Epithelial cell of proximal tubule (primary cell): ENCODE results near the gene LRP8. TPM values are rescaled to one million over a fixed set of nuclear protein-coding genes. Genes with fewer than 3 reads are reported as not detected.

Experiments
- DNase-seq: peaks from one replicate; pipeline ENCODE4 v3.0.0-alpha.2; 2011; ENCODE audit warnings: low read depth
- H3K4me3 ChIP-seq: 2 replicates; pipeline ENCODE4 v1.5.1; 2011; ENCODE audit warnings: low read depth, mild to moderate bottlenecking, low read length
- total RNA-seq: library from RNA; depleted of rRNA; stranded (reverse); fragments of >200 nt; gene quantifications from 2 replicates; pipeline ENCODE4 v1.2.3, GENCODE V29; 2015
- TF ChIP-seq, protein P1 (sequence below): conservative IDR thresholded peaks from 2 replicates; pipeline ENCODE4 v1.5.1; 2012; ENCODE audit warnings: low read depth, mild to moderate bottlenecking, low read length

LRP8 gene
- total RNA-seq, 1 donor from 2014 or later = 16.1 TPM

DNA sequence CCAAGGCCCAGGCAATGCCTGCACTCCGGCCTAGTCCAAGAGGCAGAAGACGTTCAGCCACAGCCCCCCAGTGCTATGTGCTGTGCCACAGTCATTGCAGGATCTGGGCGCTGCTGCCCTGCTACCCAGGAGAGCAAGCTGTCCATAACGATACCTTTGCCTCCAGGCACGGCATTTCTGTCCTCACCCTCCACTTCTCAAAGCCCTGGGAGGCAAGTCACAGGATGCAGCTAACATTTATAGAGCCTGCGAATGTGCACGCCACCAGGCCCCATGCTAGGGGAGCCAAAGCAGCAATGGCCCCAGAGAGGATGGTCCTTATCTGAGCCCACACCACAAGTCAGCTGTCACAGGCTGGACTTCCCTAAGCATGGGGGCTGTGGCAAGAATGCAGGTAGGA lies 13.8 kb downstream of the LRP8 start:
- no peak for DNase-seq
- TF ChIP-seq, protein P1, sequence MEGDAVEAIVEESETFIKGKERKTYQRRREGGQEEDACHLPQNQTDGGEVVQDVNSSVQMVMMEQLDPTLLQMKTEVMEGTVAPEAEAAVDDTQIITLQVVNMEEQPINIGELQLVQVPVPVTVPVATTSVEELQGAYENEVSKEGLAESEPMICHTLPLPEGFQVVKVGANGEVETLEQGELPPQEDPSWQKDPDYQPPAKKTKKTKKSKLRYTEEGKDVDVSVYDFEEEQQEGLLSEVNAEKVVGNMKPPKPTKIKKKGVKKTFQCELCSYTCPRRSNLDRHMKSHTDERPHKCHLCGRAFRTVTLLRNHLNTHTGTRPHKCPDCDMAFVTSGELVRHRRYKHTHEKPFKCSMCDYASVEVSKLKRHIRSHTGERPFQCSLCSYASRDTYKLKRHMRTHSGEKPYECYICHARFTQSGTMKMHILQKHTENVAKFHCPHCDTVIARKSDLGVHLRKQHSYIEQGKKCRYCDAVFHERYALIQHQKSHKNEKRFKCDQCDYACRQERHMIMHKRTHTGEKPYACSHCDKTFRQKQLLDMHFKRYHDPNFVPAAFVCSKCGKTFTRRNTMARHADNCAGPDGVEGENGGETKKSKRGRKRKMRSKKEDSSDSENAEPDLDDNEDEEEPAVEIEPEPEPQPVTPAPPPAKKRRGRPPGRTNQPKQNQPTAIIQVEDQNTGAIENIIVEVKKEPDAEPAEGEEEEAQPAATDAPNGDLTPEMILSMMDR = no peak
- H3K4me3 ChIP-seq = no peak overlapping the region

DNA sequence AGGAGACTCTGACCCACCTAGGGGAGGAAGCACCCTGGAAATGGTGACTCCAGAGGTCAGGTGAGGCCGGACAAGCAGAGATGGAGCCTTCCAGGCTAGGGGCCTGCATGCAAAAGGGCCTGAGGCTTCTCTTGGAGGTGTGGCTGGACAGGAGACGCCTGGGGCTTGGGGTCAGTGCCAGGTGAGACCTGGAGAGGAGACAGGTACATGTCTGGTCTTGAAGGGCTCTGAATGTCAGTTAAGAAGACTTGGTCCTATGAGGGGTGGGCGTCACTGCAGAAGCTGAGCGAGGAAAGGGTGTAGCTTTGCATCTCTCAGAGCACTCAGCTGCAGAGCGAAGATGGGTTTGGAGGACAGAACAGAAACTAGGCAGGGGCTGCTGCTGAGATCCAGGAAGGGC lies 14.3 kb downstream of the LRP8 start:
- TF ChIP-seq, protein P1 = no peak
- no peak overlapping the region for H3K4me3 ChIP-seq
- DNase-seq = no peak

DNA sequence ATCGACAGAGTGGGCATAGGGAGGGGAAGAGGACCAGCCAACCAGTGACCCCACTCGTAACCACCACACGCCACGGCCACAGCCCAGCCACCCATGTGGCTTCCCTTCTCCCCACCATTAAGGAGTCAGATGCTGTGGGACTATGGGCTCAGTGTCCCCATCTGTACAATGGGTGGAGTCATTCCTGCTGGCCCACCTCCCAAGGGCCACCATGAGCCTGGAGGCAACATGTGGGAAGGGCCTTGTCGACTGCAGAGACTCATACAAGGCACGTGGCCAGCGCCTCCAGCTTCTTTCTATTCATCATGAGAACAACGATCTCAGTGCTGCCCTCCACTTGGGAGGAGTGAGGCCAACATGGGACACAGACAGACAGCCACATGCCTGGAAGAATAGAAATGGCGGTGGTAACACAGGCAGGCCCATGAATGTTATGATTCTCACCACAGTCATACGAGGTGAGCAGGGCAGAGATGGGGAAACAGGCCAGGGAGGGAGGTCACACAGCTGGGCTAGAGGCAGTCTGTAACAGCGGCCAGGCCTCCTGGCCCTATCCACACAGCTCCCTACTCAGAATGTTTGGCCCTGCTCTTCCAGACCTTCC lies 16.1 kb downstream of the LRP8 start:
- TF ChIP-seq, protein P1 = no peak
- H3K4me3 ChIP-seq = no peak overlapping the region

DNA sequence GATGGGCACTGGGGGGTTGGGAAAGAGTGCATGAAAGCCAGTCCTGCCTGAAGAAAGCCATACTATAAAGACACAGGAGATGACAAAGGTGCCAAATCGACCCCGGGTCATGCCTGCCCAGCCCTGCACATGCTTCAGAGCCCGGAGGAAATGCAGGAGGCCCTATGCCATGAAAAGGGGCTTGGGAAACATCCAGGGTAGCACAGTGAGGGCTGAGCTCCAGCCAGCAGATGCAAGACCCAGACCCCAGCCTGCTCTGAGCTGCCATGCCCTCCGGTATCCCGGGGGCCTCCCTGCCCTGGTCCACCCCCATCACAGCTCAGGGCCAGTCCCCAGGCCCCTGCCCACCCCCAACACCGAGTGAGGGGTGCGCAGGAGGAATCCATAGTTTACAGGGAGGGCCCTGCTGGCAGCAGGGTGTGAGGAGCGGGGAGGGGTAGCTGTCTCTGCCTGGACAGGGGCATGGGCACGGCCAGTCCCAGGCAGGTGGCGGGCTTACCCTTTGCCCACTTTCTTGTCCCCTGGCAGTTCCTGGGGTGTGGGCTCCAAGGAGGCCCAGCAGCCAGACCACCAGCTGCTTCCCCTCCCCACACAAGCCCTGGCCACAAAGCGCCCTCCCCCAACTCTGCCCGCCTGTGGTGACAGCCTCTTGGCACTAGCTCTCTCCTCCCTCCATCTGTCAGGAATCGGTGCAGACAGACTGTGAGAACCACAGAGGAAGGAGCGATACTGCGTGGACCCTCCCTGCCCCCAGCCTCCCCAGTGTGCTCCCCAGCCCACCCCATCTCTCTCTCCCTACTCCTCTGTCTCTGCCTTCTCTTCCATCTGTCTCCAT lies 16.8 kb downstream of the LRP8 start:
- no peak overlapping the region for H3K4me3 ChIP-seq
- no peak for DNase-seq
- TF ChIP-seq, protein P1 = no peak

More for the DNA sequence above, 16.1 kb downstream of the LRP8 start:
- no peak for DNase-seq

DNA sequence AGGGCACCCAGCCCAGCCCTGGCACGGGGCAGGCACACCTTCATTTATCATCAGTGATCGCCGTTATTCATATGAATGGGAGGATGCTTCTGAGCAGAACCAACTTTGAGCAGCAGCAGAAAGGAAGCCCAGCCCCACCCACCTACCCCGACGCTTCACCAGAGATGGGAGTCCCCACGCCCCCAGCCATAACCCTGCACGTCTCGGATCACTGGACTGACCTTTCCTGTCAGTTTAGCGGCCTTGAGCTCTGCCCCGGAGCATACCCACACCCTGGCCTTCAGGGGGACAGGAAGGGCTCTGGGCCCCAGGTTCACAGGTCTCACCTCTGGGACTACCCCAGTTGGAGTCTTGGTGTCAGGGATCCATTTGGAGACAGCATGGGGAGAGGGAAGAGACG lies 18.1 kb downstream of the LRP8 start:
- no peak for DNase-seq
- TF ChIP-seq, protein P1 = no peak
- H3K4me3 ChIP-seq = no peak overlapping the region

DNA sequence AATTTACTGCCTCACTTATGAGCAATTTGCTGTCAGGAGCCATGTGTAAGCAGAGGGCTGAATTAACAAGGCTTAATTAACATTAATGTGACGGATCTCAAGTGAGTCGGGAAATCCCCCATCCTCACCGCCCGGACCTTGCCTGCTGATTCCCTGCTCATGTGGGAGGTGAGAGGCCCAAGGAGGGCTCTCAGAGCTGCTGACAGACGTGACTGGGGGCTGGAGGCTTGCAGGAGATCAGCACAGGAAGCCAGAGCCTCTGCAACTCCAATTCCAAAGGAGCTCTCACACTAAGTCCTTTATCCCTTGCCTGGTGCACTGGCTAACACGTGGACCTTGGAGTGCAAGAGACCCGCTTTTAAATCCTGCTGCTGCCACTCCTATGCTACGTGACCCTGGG lies 19.4 kb downstream of the LRP8 start:
- TF ChIP-seq, protein P1 = no peak
- no peak for DNase-seq
- H3K4me3 ChIP-seq = no peak overlapping the region
